GM12874 (cell line): ENCODE results near the gene RPSA.

ENCODE experiments used
- CTCF ChIP-seq: IDR thresholded peaks from 2 replicates; pipeline ENCODE4 v1.5.1; 2011; ENCODE audit warnings: low read depth, mild to moderate bottlenecking, control low read depth, low read length, moderate library complexity; ENCODE audit not compliant: insufficient read depth

Gene RPSA

GRCh38 chr3:39409514-39410136, 3.1 kb downstream of the RPSA start:
- TF ChIP-seq CTCF = no peak

DNA sequence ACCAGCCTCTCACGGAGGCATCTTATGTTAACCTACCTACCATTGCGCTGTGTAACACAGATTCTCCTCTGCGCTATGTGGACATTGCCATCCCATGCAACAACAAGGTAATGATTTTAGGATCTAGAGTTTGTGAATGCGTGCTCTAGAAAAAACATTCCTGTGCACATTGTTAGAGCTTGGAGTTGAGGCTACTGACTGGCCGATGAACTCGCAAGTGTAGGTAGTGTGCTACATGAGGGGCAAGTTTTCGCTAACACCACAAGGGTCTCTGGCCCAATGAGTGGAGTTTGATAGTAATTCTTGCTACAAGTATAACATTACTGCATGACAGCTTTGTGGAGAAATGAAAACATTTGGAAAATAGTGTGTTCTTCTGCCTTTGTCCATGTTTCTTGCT, 4.4 kb downstream of the RPSA start:
- no peak for TF ChIP-seq CTCF

DNA sequence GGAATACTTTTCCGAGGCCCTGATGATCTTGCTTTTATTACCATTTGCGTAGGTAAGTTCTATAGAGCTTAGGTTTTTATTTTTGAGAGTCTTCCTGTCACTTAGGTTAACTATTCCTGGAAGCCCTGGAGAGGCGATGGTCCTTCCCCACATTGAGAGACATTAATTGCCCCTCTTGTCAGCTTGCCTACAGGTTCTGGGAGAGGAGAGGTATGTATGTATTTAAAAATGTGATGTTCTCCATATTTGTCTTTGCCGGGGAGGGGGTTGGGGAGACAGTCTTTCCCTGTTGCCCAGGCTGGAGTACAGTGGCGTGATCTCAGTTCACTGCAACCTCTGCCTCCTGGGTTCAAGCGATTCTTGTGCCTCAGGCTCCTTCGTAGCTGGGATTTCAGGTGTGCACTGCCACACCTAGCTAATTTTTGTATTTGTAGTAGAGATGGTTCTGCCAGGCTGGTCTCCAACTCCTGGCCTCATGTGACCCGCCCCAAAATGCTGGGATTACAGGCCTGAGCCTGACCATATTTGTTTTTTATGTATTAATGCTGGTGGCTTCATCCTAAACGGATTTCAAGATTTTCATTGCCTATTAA, 6.2 kb downstream of the RPSA start:
- no peak for TF ChIP-seq CTCF

DNA sequence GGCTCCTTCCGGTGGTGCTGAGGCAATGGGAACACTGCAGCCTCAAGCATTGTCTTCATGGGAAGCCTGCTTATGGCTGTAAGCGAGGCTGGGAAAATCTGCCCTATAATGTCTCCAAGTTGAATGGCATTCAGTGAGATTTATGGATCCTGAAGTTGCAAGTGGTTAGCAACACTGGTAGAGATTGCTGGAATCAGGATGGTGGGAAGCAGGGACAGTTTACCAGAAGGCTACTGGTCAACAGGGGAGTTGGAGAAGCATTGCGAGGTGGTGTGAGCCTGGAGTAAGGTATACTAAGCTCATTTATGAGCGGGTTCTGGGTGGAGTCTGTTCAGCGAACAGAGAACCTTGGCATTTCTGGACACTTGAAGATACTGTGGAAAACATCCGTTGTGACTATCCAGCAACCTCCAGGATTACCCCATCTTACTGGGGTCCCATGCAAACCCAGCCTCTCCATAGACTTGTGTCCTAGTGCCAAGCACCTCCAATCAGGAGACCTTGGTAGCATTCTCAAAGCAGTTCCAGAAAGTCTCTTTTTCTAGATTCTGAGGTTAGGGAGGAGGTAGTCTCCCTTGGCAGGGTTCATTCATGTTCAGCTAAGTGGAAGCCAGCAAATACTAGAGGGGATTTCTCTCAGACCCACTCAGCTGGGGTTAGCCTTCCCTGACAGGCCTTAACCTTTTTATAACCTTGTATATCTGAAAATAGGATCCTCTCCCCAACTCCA, 7.3 kb downstream of the RPSA start:
- TF ChIP-seq CTCF = no peak

GRCh38 chr3:39414421-39414907, 7.9 kb downstream of the RPSA start:
- TF ChIP-seq CTCF = no peak

DNA sequence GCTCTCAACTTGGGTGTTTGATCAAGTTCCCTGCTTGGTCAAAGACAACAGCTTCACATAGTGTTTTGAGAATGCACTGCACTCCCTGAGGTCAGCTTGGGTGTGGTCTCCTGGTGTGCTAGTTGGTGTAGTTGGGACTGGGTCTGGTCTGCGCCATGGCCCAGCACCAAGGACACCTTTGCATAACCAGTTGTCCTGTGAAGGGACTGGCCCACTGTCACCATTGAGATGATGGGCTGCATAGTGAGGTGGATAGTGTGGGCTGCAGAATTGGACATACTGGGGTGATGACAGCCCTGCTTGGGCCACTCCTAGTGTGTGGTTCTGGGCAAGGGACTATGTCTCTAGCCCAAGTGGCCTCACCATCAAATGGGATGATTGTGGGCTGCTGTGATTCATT, 9.5 kb downstream of the RPSA start:
- no peak for TF ChIP-seq CTCF

GRCh38 chr3:39419742-39420315, 13.3 kb downstream of the RPSA start:
- no peak for TF ChIP-seq CTCF
